ENCODE measurements around the gene CFAP46. TPM values are rescaled to one million over a fixed set of nuclear protein-coding genes. Genes with fewer than 3 reads are reported as not detected.

The CFAP46 gene
- total and polyA plus RNA-seq, 2 of the 8 experiments (the other 6 are each of a cell fraction or from before 2014, with no cell fraction given), result 2.6 to 4.8 TPM

GRCh38 chr10:132945125-132945893 is 2.9 kb upstream of the CFAP46 start (continued):
- TF ChIP-seq CHD7 (IDR thresholded peaks at IDR 0.05; ENCODE audit: insufficient replicate concordance, low read length) (no peak), RNF2 (IDR thresholded peaks at IDR 0.05; ENCODE audit: borderline replicate concordance, low read depth, low read length, missing control alignments, poor library complexity, severe bottlenecking) (no peak), SP1 (IDR thresholded peaks at IDR 0.05; ENCODE audit: low read depth, low read length) (no peak), POU5F1 (IDR thresholded peaks at IDR 0.05; ENCODE audit: low read depth, low read length) (no peak)
